ENCODE results near the gene GDF2. TPM values are rescaled to one million over a fixed set of nuclear protein-coding genes. Genes with fewer than 3 reads are reported as not detected.

Gene GDF2
- total and polyA plus RNA-seq, 2 experiments from 2014 or later = not detected

DNA sequence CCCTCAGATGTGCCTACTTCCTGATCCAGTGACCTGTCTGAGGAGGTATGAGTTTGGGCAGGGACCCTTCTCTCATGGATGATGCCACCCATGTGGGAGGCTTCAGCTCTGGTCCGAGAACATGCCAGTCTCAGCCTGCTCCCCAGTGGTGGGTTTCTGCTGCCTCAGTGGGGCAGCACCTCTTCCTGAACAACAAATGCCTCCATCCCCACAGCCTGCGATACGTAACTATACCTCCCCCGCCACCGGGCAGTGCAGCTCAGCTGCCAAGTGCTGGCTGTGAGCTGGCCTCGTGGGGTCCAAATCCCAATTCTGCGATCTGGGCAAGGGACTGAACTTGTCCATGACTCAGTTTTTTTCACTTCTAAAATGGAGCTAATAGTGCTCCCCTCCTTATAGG is 19.1 kb upstream of the GDF2 start:
- Mint-ChIP-seq H3K4me1 (peaks cover 16% of the 10 kb centered on the region), H3K9me3 (no peaks in the 10 kb centered on the region), H3K27me3 (ENCODE audit: insufficient read depth, low read depth, poor library complexity) (peaks cover 43% of the 10 kb centered on the region), H3K27ac (no peak overlapping the region), H3K4me3 (no peak overlapping the region), H3K36me3 (ENCODE audit: low read depth) (no peaks in the 10 kb centered on the region)
- no peaks in the 10 kb centered on the region for H4K20me1 ChIP-seq (replicated peaks; ENCODE audit: insufficient read depth)
- TF ChIP-seq, protein P1, sequence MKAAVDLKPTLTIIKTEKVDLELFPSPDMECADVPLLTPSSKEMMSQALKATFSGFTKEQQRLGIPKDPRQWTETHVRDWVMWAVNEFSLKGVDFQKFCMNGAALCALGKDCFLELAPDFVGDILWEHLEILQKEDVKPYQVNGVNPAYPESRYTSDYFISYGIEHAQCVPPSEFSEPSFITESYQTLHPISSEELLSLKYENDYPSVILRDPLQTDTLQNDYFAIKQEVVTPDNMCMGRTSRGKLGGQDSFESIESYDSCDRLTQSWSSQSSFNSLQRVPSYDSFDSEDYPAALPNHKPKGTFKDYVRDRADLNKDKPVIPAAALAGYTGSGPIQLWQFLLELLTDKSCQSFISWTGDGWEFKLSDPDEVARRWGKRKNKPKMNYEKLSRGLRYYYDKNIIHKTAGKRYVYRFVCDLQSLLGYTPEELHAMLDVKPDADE (IDR thresholded peaks at IDR 0.05) = no peak
- TF ChIP-seq STAT1 (IDR thresholded peaks at IDR 0.05; ENCODE audit: unreplicated experiment) = no peak
- TF ChIP-seq POLR2AphosphoS5 (IDR thresholded peaks at IDR 0.05; ENCODE audit: low read depth) = no peak
- no peaks in the 10 kb centered on the region for H3K9me2 ChIP-seq (ENCODE audit: insufficient read depth)
- H3K4me2 ChIP-seq = no peak overlapping the region
- no peaks in the 10 kb centered on the region for H3K36me3 ChIP-seq (ENCODE audit: insufficient read depth)
- H3K27ac ChIP-seq (ENCODE audit: low read depth) = no peak overlapping the region
- H3F3A ChIP-seq (replicated peaks; ENCODE audit: low read depth) = no peaks in the 10 kb centered on the region
- H3K4me1 ChIP-seq (ENCODE audit: insufficient read depth) = peaks cover 4% of the 10 kb centered on the region; the same call in 1 of the 2 replicates
- peaks cover 39% of the 10 kb centered on the region for H3K27me3 ChIP-seq (ENCODE audit: insufficient read depth)
- ATAC-seq = no peak
- H2AFZ ChIP-seq = no peak overlapping the region
- H3K79me2 ChIP-seq (replicated peaks; ENCODE audit: insufficient read depth) = no peaks in the 10 kb centered on the region
- no peak for DNase-seq (ENCODE audit: low spot score)
- H3K4me3 ChIP-seq = no peak overlapping the region

DNA sequence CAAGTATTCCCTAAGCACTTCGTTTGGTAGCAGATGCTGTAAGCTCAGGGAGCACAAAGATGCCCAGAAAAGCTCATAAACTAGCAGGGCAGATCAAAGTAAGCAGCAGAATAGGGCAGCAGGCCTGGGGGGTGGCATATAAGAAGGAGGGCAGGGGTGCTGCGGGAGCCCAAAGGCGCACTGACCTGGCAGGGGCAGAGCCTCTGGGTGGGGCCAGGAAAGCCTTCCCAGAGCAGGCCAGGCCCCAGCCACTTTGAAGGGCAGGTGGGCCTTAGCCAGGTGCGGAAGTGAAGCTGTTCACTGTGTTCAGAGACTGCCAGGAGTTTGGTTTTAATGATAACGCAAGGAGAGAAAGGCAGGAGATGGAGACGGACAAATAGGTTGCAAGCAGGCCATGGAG is 18.4 kb upstream of the GDF2 start:
- DNase-seq (ENCODE audit: low spot score) (no peak), ATAC-seq (no peak)
- H3K4me3 ChIP-seq = no peak overlapping the region
- H3K4me1 Mint-ChIP-seq = peaks cover 19% of the 10 kb centered on the region
- no peak overlapping the region for H2AFZ ChIP-seq
- H3K4me2 ChIP-seq = no peak overlapping the region
- H4K20me1 ChIP-seq (replicated peaks; ENCODE audit: insufficient read depth) = no peaks in the 10 kb centered on the region
- no peak overlapping the region for H3K4me3 Mint-ChIP-seq
- H3K9me3 Mint-ChIP-seq = no peaks in the 10 kb centered on the region
- no peaks in the 10 kb centered on the region for H3K36me3 ChIP-seq (ENCODE audit: insufficient read depth)
- no peaks in the 10 kb centered on the region for H3K9me2 ChIP-seq (ENCODE audit: insufficient read depth)
- H3K4me1 ChIP-seq (ENCODE audit: insufficient read depth) = peaks cover 4% of the 10 kb centered on the region; the same call in 1 of the 2 replicates
- no peaks in the 10 kb centered on the region for H3F3A ChIP-seq (replicated peaks; ENCODE audit: low read depth)
- peaks cover 35% of the 10 kb centered on the region for H3K27me3 ChIP-seq (ENCODE audit: insufficient read depth)
- H3K27me3 Mint-ChIP-seq (ENCODE audit: insufficient read depth, low read depth, poor library complexity) = peaks cover 42% of the 10 kb centered on the region
- H3K36me3 Mint-ChIP-seq (ENCODE audit: low read depth) = no peaks in the 10 kb centered on the region
- no peak overlapping the region for H3K27ac Mint-ChIP-seq
- no peak overlapping the region for H3K27ac ChIP-seq (ENCODE audit: low read depth)
- H3K79me2 ChIP-seq (replicated peaks; ENCODE audit: insufficient read depth) = no peaks in the 10 kb centered on the region
- TF ChIP-seq ZNF114 (CRISPR knock-in tag; IDR thresholded peaks at IDR 0.05) (no peak), CREB1 (CRISPR knock-in tag; IDR thresholded peaks at IDR 0.05; ENCODE audit: low read depth) (no peak), NANOG (IDR thresholded peaks at IDR 0.05; ENCODE audit: borderline replicate concordance) (no peak), STAT1 (IDR thresholded peaks at IDR 0.05; ENCODE audit: unreplicated experiment) (no peak), JUNB (IDR thresholded peaks at IDR 0.05; ENCODE audit: unreplicated experiment) (no peak), ZNF331 (CRISPR knock-in tag; IDR thresholded peaks at IDR 0.05; ENCODE audit: low read depth) (no peak), EZH2 (IDR thresholded peaks at IDR 0.05; ENCODE audit: low read depth, unreplicated experiment) (no peak), POLR2AphosphoS5 (IDR thresholded peaks at IDR 0.05; ENCODE audit: low read depth) (no peak), EZH2phosphoT487 (IDR thresholded peaks at IDR 0.05; ENCODE audit: unreplicated experiment) (no peak)
- TF ChIP-seq, protein P2, sequence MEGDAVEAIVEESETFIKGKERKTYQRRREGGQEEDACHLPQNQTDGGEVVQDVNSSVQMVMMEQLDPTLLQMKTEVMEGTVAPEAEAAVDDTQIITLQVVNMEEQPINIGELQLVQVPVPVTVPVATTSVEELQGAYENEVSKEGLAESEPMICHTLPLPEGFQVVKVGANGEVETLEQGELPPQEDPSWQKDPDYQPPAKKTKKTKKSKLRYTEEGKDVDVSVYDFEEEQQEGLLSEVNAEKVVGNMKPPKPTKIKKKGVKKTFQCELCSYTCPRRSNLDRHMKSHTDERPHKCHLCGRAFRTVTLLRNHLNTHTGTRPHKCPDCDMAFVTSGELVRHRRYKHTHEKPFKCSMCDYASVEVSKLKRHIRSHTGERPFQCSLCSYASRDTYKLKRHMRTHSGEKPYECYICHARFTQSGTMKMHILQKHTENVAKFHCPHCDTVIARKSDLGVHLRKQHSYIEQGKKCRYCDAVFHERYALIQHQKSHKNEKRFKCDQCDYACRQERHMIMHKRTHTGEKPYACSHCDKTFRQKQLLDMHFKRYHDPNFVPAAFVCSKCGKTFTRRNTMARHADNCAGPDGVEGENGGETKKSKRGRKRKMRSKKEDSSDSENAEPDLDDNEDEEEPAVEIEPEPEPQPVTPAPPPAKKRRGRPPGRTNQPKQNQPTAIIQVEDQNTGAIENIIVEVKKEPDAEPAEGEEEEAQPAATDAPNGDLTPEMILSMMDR (conservative IDR thresholded peaks at IDR 0.05; ENCODE audit: low read depth in 2 of 2) = no peak
- TF ChIP-seq, protein P3, sequence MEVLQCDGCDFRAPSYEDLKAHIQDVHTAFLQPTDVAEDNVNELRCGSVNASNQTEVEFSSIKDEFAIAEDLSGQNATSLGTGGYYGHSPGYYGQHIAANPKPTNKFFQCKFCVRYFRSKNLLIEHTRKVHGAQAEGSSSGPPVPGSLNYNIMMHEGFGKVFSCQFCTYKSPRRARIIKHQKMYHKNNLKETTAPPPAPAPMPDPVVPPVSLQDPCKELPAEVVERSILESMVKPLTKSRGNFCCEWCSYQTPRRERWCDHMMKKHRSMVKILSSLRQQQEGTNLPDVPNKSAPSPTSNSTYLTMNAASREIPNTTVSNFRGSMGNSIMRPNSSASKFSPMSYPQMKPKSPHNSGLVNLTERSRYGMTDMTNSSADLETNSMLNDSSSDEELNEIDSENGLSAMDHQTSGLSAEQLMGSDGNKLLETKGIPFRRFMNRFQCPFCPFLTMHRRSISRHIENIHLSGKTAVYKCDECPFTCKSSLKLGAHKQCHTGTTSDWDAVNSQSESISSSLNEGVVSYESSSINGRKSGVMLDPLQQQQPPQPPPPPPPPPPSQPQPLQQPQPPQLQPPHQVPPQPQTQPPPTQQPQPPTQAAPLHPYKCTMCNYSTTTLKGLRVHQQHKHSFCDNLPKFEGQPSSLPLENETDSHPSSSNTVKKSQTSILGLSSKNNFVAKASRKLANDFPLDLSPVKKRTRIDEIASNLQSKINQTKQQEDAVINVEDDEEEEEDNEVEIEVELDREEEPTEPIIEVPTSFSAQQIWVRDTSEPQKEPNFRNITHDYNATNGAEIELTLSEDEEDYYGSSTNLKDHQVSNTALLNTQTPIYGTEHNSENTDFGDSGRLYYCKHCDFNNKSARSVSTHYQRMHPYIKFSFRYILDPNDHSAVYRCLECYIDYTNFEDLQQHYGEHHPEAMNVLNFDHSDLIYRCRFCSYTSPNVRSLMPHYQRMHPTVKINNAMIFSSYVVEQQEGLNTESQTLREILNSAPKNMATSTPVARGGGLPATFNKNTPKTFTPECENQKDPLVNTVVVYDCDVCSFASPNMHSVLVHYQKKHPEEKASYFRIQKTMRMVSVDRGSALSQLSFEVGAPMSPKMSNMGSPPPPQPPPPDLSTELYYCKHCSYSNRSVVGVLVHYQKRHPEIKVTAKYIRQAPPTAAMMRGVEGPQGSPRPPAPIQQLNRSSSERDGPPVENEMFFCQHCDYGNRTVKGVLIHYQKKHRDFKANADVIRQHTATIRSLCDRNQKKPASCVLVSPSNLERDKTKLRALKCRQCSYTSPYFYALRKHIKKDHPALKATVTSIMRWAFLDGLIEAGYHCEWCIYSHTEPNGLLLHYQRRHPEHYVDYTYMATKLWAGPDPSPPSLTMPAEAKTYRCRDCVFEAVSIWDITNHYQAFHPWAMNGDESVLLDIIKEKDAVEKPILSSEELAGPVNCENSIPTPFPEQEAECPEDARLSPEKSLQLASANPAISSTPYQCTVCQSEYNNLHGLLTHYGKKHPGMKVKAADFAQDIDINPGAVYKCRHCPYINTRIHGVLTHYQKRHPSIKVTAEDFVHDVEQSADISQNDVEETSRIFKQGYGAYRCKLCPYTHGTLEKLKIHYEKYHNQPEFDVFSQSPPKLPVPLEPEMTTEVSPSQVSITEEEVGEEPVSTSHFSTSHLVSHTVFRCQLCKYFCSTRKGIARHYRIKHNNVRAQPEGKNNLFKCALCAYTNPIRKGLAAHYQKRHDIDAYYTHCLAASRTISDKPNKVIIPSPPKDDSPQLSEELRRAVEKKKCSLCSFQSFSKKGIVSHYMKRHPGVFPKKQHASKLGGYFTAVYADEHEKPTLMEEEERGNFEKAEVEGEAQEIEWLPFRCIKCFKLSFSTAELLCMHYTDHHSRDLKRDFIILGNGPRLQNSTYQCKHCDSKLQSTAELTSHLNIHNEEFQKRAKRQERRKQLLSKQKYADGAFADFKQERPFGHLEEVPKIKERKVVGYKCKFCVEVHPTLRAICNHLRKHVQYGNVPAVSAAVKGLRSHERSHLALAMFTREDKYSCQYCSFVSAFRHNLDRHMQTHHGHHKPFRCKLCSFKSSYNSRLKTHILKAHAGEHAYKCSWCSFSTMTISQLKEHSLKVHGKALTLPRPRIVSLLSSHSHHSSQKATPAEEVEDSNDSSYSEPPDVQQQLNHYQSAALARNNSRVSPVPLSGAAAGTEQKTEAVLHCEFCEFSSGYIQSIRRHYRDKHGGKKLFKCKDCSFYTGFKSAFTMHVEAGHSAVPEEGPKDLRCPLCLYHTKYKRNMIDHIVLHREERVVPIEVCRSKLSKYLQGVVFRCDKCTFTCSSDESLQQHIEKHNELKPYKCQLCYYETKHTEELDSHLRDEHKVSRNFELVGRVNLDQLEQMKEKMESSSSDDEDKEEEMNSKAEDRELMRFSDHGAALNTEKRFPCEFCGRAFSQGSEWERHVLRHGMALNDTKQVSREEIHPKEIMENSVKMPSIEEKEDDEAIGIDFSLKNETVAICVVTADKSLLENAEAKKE (CRISPR knock-in tag; IDR thresholded peaks at IDR 0.05) = no peak
- TF ChIP-seq, protein P1 (IDR thresholded peaks at IDR 0.05) = no peak

Data from GM23338 (cell line).